HFFc6 (cell line): ENCODE measurements around the gene APP. TPM values are rescaled to one million over a fixed set of nuclear protein-coding genes. Genes with fewer than 3 reads are reported as not detected.

Source experiments
- DNase-seq: peaks from one replicate; pipeline ENCODE4 v3.0.0-alpha.2; 2018
- H3K27ac Mint-ChIP-seq: 2 replicates; pipeline ENCODE4 v1.8.0; 2020; ENCODE audit warnings: mild to moderate bottlenecking, mixed read lengths
- H3K27me3 Mint-ChIP-seq: 2 replicates; pipeline ENCODE4 v1.8.0; 2021; ENCODE audit warnings: mild to moderate bottlenecking, moderate library complexity, mixed read lengths; ENCODE audit not compliant: insufficient read depth
- H3K36me3 Mint-ChIP-seq: 2 replicates; pipeline ENCODE4 v1.8.0; 2021; ENCODE audit warnings: low read depth, mixed read lengths
- H3K4me1 Mint-ChIP-seq: 2 replicates; pipeline ENCODE4 v1.8.0; 2020; ENCODE audit warnings: low read depth, mixed read lengths
- H3K4me3 Mint-ChIP-seq: 2 replicates; pipeline ENCODE4 v1.8.0; 2020; ENCODE audit warnings: mild to moderate bottlenecking, moderate library complexity, mixed read lengths
- H3K9me3 Mint-ChIP-seq: 2 replicates; pipeline ENCODE4 v1.8.0; 2020; ENCODE audit warnings: mild to moderate bottlenecking, mixed read lengths
- total RNA-seq, 6 experiments: library from RNA; stranded (reverse); fragmentation: NEBNext Ultra II Directional; extraction: Animal tissue kit (Norgen Biotek cat#: 25700); gene quantifications; 2 replicates in 1 of 6; 3 replicates in 5 of 6; pipeline ENCODE4 v1.2.3, GENCODE V29; 2021
- TF ChIP-seq, protein P1 (sequence below): fragments of 200-600 bp; sonication (generic); IDR thresholded peaks from 2 replicates; pipeline ENCODE4 v1.5.0; 2021; ENCODE audit warnings: antibody characterized with exemption, mild to moderate bottlenecking

Gene APP
- total RNA-seq, 6 experiments from 2014 or later, result 396 to 438 (median 425) TPM

DNA sequence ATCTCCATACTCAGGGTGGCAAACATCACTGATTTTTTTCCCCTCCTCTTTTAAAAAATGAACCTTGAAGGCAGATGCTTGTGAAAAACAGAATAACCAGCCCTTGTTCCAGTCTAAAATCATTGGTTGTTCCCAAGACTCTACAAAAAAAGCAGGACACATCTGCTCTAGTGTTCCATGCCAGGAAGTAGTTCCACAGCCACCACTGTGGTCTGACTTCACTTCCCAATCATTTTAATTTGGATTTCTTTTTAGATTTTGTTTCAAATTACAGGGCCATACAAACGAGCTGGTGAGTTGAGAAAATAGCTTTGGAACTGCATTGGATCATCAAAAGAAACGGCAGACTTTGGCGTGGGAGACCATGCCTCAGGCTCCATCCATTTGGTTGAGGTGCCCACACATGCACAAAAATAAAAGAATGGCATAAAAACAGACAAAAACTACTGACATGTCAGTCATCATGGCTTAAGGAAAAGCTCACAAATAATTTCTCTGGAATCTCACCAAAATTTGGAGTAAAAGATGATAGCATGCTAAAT, 225.8 kb downstream of the APP start:
- TF ChIP-seq, protein P1, sequence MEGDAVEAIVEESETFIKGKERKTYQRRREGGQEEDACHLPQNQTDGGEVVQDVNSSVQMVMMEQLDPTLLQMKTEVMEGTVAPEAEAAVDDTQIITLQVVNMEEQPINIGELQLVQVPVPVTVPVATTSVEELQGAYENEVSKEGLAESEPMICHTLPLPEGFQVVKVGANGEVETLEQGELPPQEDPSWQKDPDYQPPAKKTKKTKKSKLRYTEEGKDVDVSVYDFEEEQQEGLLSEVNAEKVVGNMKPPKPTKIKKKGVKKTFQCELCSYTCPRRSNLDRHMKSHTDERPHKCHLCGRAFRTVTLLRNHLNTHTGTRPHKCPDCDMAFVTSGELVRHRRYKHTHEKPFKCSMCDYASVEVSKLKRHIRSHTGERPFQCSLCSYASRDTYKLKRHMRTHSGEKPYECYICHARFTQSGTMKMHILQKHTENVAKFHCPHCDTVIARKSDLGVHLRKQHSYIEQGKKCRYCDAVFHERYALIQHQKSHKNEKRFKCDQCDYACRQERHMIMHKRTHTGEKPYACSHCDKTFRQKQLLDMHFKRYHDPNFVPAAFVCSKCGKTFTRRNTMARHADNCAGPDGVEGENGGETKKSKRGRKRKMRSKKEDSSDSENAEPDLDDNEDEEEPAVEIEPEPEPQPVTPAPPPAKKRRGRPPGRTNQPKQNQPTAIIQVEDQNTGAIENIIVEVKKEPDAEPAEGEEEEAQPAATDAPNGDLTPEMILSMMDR, result no peak
- Mint-ChIP-seq H3K4me3 (no peak overlapping the region), H3K27ac (no peak overlapping the region; the same call in 1 of the 2 replicates), H3K9me3 (peaks cover 13% of the 10 kb centered on the region; the same call in 1 of the 2 replicates), H3K27me3 (peaks cover 1% of the 10 kb centered on the region), H3K4me1 (0 out of 2 replicates have a peak, but pooled peaks cover 8% of the 10 kb centered on the region), H3K36me3 (peaks cover 18% of the 10 kb centered on the region)
- DNase-seq, result no peak

DNA sequence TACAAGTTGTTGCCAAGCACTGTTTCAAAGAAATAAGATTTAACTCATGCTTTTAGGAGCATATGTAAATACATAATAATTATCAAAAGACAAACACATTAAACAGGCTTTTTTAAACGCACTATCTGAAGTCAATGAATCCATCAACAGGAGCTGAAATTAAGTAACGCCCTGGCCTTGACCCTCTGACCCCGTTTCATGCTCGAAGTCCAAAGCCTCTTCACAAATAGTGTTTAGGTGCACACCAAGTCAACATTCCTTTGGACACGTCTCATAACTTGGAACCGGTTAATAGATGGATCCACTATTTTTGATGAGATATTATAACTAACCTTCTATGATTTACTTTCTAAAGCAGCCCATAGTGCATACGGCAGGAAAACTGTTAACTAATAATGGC, 226.5 kb downstream of the APP start:
- H3K4me1 Mint-ChIP-seq, result 0 out of 2 replicates have a peak, but pooled peaks cover 8% of the 10 kb centered on the region
- peaks cover 13% of the 10 kb centered on the region; the same call in 1 of the 2 replicates for H3K9me3 Mint-ChIP-seq
- no peak overlapping the region for H3K27ac Mint-ChIP-seq
- peaks cover 1% of the 10 kb centered on the region for H3K27me3 Mint-ChIP-seq
- peaks cover 18% of the 10 kb centered on the region for H3K36me3 Mint-ChIP-seq
- DNase-seq, result no peak
- H3K4me3 Mint-ChIP-seq, result no peak overlapping the region
- TF ChIP-seq, protein P1, result no peak

DNA sequence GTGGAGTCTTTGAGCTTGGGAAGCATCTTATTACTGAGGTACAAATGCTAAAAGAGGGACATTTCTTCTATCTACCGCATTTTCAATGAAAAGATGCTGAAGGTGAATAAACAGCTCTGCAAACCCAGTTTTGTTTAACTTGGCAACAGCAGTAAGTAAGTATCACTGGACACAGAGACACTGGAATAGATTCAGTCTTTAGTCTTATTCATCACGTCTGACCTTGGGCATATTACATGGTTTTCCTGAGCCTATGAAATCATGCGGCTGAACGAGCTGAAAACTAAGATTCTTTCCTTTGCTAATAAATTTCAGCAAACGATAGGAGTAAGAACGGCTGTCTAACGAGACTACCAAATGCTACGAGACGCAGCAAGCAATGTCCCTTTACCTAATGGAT, 228.4 kb downstream of the APP start:
- H3K9me3 Mint-ChIP-seq, result peaks cover 13% of the 10 kb centered on the region; the same call in 1 of the 2 replicates
- H3K4me3 Mint-ChIP-seq, result no peak overlapping the region
- TF ChIP-seq, protein P1, result no peak
- H3K36me3 Mint-ChIP-seq, result peaks cover 18% of the 10 kb centered on the region
- H3K27ac Mint-ChIP-seq, result no peak overlapping the region
- DNase-seq, result no peak
- peaks cover 25% of the 10 kb centered on the region for H3K4me1 Mint-ChIP-seq
- peaks cover 1% of the 10 kb centered on the region; the same call in 1 of the 2 replicates for H3K27me3 Mint-ChIP-seq

DNA sequence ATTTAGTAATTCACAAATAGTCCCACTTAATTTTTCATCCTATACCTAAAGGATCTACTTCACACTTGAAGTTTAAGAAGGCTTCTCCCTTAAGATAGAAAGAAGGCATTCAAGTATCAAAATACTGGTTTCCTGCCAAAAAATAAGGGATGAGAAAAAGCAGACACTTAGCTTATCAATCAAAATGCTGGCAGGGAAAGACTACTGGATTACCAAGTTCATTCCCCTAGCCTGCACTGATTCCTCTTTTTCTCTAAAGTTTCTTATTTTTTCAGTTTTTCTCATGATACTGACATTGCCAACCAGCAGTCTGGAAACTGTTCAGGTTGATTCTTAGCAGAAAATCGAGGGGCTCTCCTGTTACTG, 231.2 kb downstream of the APP start:
- H3K36me3 Mint-ChIP-seq, result peaks cover 7% of the 10 kb centered on the region
- H3K27ac Mint-ChIP-seq, result no peak overlapping the region

DNA sequence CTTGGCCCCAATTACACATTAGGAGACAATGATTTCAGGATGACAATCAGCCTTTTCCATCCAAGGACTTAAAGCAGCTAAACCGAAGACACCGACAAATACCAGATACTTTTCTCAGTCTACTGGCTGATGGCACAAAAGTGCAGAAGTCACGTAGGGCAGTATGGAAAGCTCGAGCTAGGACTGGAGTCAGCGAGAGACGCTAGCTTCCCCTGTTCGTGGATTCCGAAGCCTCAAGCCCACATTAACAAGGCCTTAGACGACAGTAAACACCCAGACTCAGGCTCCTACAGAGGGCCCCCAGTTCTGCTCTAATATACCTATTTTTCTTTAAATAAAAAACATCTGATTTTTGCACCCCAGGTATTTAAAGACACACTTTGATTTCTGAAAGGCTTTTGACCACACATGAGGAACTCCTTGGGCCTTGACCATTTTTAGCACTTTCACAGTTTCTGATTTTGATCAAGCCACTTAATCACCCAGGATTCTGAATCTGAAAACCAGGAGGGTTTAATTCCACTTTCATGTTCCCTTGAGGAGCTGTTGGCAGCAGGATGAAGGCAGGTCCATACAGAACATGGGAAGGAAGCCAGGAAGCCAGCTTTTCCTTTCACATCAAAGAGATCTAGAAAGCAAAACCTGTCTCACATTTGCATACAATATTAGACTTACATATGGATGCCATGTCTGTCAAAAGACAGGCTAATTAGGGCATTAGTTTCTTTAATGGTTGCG, 231.7 kb downstream of the APP start:
- TF ChIP-seq, protein P1, result no peak
- DNase-seq, result no peak
- peaks cover 4% of the 10 kb centered on the region; the same call in 1 of the 2 replicates for H3K27me3 Mint-ChIP-seq
- no peak overlapping the region; the same call in 1 of the 2 replicates for H3K27ac Mint-ChIP-seq
- no peak overlapping the region for H3K4me3 Mint-ChIP-seq
- no peaks in the 10 kb centered on the region for H3K9me3 Mint-ChIP-seq
- H3K4me1 Mint-ChIP-seq, result peaks cover 50% of the 10 kb centered on the region
- peaks cover 5% of the 10 kb centered on the region for H3K36me3 Mint-ChIP-seq

More for the DNA sequence above, 231.2 kb downstream of the APP start:
- Mint-ChIP-seq H3K4me3 (no peak overlapping the region), H3K4me1 (peaks cover 46% of the 10 kb centered on the region), H3K27me3 (peaks cover 3% of the 10 kb centered on the region; the same call in 1 of the 2 replicates), H3K9me3 (no peaks in the 10 kb centered on the region)
- TF ChIP-seq, protein P1, result no peak
- no peak for DNase-seq
